Liver (tissue), 9 donors: ENCODE data around the gene CDT1. TPM values are rescaled to one million over a fixed set of nuclear protein-coding genes. Genes with fewer than 3 reads are reported as not detected.

Experiments
- DNase-seq: peaks from one replicate; pipeline ENCODE4 v3.0.0-alpha.2; 2017; ENCODE audit warnings: low spot score
- H3K27ac ChIP-seq, 2 donors: one replicate each; pipeline ENCODE4 v1.7.0; 2013; ENCODE audit warnings: inconsistent platforms in 2 of 2, low read length in 2 of 2, control low read depth in 1 of 2, low read depth in 1 of 2, mild to moderate bottlenecking in 1 of 2
- H3K27me3 ChIP-seq, 4 donors: one replicate each; pipeline versions ENCODE4 v1.6.1 to v1.7.0; 2013; ENCODE audit warnings: low read length in 3 of 4, inconsistent platforms in 1 of 4, mild to moderate bottlenecking in 1 of 4, moderate library complexity in 1 of 4; ENCODE audit not compliant: control insufficient read depth in 4 of 4, insufficient read depth in 4 of 4
- H3K36me3 ChIP-seq, 4 donors: one replicate each; pipeline versions ENCODE4 v1.6.1 to v1.7.0; 2013; ENCODE audit warnings: low read length in 3 of 4, mild to moderate bottlenecking in 3 of 4, low read depth in 1 of 4, moderate library complexity in 1 of 4; ENCODE audit not compliant: control insufficient read depth in 4 of 4, insufficient read depth in 3 of 4
- H3K4me1 ChIP-seq, 4 donors: one replicate each; pipeline versions ENCODE4 v1.6.1 to v1.7.0; 2013; ENCODE audit warnings: low read length in 3 of 4, mild to moderate bottlenecking in 3 of 4, moderate library complexity in 1 of 4; ENCODE audit not compliant: control insufficient read depth in 4 of 4, insufficient read depth in 4 of 4
- H3K4me3 ChIP-seq, 3 donors: one replicate each; pipeline versions ENCODE4 v1.6.1 to v1.7.0; 2013; ENCODE audit warnings: low read length in 3 of 3, control low read depth in 1 of 3, low read depth in 1 of 3, mild to moderate bottlenecking in 1 of 3
- H3K9ac ChIP-seq, 2 donors: one replicate each; pipeline ENCODE4 v1.7.0; 2013; ENCODE audit warnings: low read length in 2 of 2, mild to moderate bottlenecking in 2 of 2, moderate library complexity in 2 of 2, control low read depth in 1 of 2, low read depth in 1 of 2
- H3K9me3 ChIP-seq, 4 donors: one replicate each; pipeline versions ENCODE4 v1.6.1 to v1.7.0; 2013; ENCODE audit warnings: low read length in 3 of 4; ENCODE audit not compliant: control insufficient read depth in 4 of 4
- EGR1 ChIP-seq, 2 donors: IDR thresholded peaks; 2 replicates each; pipeline ENCODE4 v1.6.1; 2016 to 2018; ENCODE audit warnings: antibody characterized with exemption in 2 of 2, low read depth in 2 of 2
- FOXA1 ChIP-seq: IDR thresholded peaks from 2 replicates; pipeline ENCODE4 v1.6.1; 2016; ENCODE audit warnings: antibody characterized with exemption
- FOXA2 ChIP-seq: IDR thresholded peaks from 2 replicates; pipeline ENCODE4 v1.6.1; 2016; ENCODE audit warnings: antibody characterized with exemption
- GABPA ChIP-seq, 2 donors: IDR thresholded peaks in 1 of 2; conservative IDR thresholded peaks in 1 of 2; 2 replicates each; pipeline ENCODE4 v1.6.1; 2016; ENCODE audit warnings: antibody characterized with exemption in 2 of 2, mild to moderate bottlenecking in 1 of 2, moderate library complexity in 1 of 2
- HNF4A ChIP-seq, 2 donors: conservative IDR thresholded peaks; 2 replicates each; pipeline ENCODE4 v1.6.1; 2016; ENCODE audit warnings: antibody characterized with exemption in 2 of 2, mild to moderate bottlenecking in 2 of 2
- HNF4G ChIP-seq: IDR thresholded peaks from 2 replicates; pipeline ENCODE4 v1.6.1; 2016; ENCODE audit warnings: antibody characterized with exemption
- JUND ChIP-seq, 2 donors: IDR thresholded peaks; 2 replicates each; pipeline ENCODE4 v1.6.1; 2016; ENCODE audit warnings: antibody characterized with exemption in 2 of 2
- NR2F2 ChIP-seq: IDR thresholded peaks from 2 replicates; pipeline ENCODE4 v1.6.1; 2016; ENCODE audit warnings: antibody characterized with exemption
- RAD21 ChIP-seq, 2 donors: IDR thresholded peaks; 2 replicates each; pipeline ENCODE4 v1.6.1; 2016; ENCODE audit warnings: antibody characterized with exemption in 2 of 2, mild to moderate bottlenecking in 2 of 2
- RXRA ChIP-seq, 2 donors: IDR thresholded peaks; 2 replicates each; pipeline ENCODE4 v1.6.1; 2017 to 2018; ENCODE audit warnings: antibody characterized with exemption in 2 of 2, mild to moderate bottlenecking in 1 of 2
- SP1 ChIP-seq: IDR thresholded peaks from 2 replicates; pipeline ENCODE4 v1.6.1; 2018; ENCODE audit warnings: antibody characterized with exemption, mild to moderate bottlenecking
- TAF1 ChIP-seq: conservative IDR thresholded peaks from 2 replicates; pipeline ENCODE4 v1.6.1; 2016; ENCODE audit warnings: antibody characterized with exemption, mild to moderate bottlenecking
- YY1 ChIP-seq: IDR thresholded peaks from 2 replicates; pipeline ENCODE4 v1.6.1; 2016; ENCODE audit warnings: antibody characterized with exemption, mild to moderate bottlenecking
- WGBS: extraction: QIAGEN DNeasy Blood & Tissue Kit; methylation state at CpG from one replicate; pipeline ENCODE4 v1.1.7; 2013; 5-methylcytosine and 5-hydroxymethylcytosine counted together
- polyA plus RNA-seq, 2 donors: library from polyadenylated mRNA; stranded (reverse) in 1 of 2; unstranded in 1 of 2; fragments of 200-250 nt in 1 of 2; fragments of >200 nt in 1 of 2; fragmentation: Nextera tagmentation in 1 of 2; extraction: Ambion mirVana in 1 of 2; gene quantifications; one replicate each; pipeline versions ENCODE4 v1.2.1 to v1.2.3, GENCODE V29; 2013 to 2015
- total RNA-seq, 2 donors: library from RNA; depleted of rRNA; stranded (reverse); fragments of >200 nt; gene quantifications; one replicate each; pipeline ENCODE4 v1.2.3, GENCODE V29; 2014
- TF ChIP-seq, protein P1 (sequence below): fragments of 150-350 bp; IDR thresholded peaks from 2 replicates; pipeline ENCODE4 v1.5.1; 2017; ENCODE audit warnings: improper control_type of control experiment, low read depth, low read length; ENCODE audit not compliant: missing input control
- TF ChIP-seq, protein P2 (sequence below): IDR thresholded peaks from 2 replicates; pipeline ENCODE4 v1.6.1; 2016; ENCODE audit warnings: antibody characterized with exemption
- TF ChIP-seq, protein P3 (sequence below): IDR thresholded peaks from 2 replicates; pipeline ENCODE4 v1.6.1; 2016; ENCODE audit warnings: antibody characterized with exemption
- TF ChIP-seq, protein P4 (sequence below): IDR thresholded peaks from 2 replicates; pipeline ENCODE4 v1.6.1; 2016; ENCODE audit warnings: antibody characterized with exemption, mild to moderate bottlenecking
- TF ChIP-seq, protein P5 (sequence below): IDR thresholded peaks from 2 replicates; pipeline ENCODE4 v1.6.1; 2016; ENCODE audit warnings: antibody characterized with exemption
- donor health status: healthy.
- donor health status: healthy.
- donor health status: healthy.
- donor health status: healthy.
- donor health status: healthy.

The CDT1 gene
- total and polyA plus RNA-seq, 4 donors = 0.08 to 37.6 (median 0.93) TPM

DNA sequence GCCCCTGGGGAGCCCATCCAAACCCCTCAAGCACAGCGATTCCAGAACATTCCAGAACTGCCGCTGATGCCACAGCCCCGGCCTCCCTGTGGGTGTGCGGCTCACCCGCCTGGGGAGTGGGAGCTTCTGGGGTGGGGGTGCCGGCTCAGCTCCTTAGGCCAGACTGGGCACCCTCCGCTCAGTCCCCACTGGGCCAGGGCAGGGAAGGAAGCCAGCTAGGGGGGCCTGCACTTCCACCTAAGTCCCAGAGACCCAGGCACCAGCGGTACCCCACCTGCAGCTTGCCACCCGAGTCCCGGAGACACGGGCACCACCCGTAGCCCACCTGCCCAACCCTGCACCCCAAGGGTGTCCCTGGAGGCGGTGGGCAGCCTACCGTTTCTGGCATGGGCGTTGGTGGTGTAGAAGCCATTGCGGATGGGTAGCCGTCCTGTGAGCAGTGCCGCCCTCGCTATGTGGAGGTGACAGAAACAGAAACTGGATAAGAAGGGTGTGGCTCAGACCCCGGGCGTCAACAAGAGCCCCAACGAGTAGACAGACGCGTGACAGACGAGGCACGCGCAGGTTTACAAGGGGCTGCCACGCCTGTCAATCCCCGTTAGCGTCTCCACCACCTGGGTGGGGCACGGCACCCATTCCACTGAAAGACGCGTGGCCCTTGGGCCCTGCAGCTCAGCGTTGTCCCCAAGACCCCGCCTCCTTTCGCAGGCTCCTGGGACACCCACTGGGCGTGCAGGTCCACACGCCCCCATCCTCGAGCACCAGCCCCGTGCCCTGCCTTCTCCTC is 38.1 kb downstream of the CDT1 start:
- WGBS = 95% methylated on average over 40 of the region's 40 CpGs
- Histone ChIP-seq H3K27ac (no peak overlapping the region), H3K36me3 (peaks cover 0 to 26% (median 5%) of the 10 kb centered on the region in 4 donors), H3K27me3 (no peaks in the 10 kb centered on the region), H3K9ac (no peak overlapping the region), H3K4me3 (no peak overlapping the region), H3K9me3 (no peaks in the 10 kb centered on the region), H3K4me1 (no peaks in the 10 kb centered on the region)
- DNase-seq = no peak
- TF ChIP-seq, protein P1, sequence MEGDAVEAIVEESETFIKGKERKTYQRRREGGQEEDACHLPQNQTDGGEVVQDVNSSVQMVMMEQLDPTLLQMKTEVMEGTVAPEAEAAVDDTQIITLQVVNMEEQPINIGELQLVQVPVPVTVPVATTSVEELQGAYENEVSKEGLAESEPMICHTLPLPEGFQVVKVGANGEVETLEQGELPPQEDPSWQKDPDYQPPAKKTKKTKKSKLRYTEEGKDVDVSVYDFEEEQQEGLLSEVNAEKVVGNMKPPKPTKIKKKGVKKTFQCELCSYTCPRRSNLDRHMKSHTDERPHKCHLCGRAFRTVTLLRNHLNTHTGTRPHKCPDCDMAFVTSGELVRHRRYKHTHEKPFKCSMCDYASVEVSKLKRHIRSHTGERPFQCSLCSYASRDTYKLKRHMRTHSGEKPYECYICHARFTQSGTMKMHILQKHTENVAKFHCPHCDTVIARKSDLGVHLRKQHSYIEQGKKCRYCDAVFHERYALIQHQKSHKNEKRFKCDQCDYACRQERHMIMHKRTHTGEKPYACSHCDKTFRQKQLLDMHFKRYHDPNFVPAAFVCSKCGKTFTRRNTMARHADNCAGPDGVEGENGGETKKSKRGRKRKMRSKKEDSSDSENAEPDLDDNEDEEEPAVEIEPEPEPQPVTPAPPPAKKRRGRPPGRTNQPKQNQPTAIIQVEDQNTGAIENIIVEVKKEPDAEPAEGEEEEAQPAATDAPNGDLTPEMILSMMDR = no peak
- TF ChIP-seq SP1 = no peak
- no peak for TF ChIP-seq GABPA (IDR thresholded peaks at IDR 0.05 in 1 of 2, conservative IDR thresholded peaks at IDR 0.05 in 1 of 2)
- TF ChIP-seq HNF4G = no peak
- no peak for TF ChIP-seq TAF1
- no peak for TF ChIP-seq NR2F2
- TF ChIP-seq, protein P2, sequence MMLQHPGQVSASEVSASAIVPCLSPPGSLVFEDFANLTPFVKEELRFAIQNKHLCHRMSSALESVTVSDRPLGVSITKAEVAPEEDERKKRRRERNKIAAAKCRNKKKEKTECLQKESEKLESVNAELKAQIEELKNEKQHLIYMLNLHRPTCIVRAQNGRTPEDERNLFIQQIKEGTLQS = no peak
- no peak for TF ChIP-seq RAD21 (IDR thresholded peaks at IDR 0.05)

DNA sequence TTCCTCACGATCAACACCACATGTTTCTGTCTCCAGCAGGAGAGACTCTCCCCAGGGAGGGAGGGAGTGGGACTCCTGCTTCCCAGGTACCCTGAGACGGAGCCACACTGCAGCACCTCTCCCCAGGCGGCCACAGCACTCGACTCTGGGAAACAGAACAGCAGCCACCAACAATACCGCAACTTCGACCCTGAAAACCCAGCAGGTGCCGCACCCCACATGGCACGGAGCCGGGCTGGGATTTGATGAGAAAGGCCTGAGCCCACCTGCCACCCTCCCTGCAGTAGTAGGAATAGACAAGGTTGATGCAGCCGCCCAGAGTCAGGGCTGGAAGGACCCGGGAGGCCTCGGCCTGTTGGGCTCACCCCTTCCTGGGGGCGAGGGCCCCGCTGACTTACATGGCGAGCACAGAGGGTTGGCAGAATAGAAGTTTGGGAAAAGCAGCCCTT is 38.7 kb downstream of the CDT1 start:
- H3K36me3 ChIP-seq = peaks cover 0 to 26% (median 5%) of the 10 kb centered on the region in 4 donors
- no peaks in the 10 kb centered on the region for H3K9me3 ChIP-seq
- TF ChIP-seq, protein P2 = no peak
- TF ChIP-seq NR2F2 (no peak), FOXA2 (no peak), EGR1 (IDR thresholded peaks at IDR 0.05; ENCODE audit: low read depth in 2 of 2) (no peak), SP1 (no peak), TAF1 (no peak), HNF4G (no peak), YY1 (no peak), FOXA1 (no peak), RAD21 (IDR thresholded peaks at IDR 0.05) (no peak), RXRA (IDR thresholded peaks at IDR 0.05) (no peak), HNF4A (conservative IDR thresholded peaks at IDR 0.05) (no peak), JUND (IDR thresholded peaks at IDR 0.05) (no peak)
- TF ChIP-seq, protein P3, sequence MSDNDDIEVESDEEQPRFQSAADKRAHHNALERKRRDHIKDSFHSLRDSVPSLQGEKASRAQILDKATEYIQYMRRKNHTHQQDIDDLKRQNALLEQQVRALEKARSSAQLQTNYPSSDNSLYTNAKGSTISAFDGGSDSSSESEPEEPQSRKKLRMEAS = no peak
- TF ChIP-seq, protein P4, sequence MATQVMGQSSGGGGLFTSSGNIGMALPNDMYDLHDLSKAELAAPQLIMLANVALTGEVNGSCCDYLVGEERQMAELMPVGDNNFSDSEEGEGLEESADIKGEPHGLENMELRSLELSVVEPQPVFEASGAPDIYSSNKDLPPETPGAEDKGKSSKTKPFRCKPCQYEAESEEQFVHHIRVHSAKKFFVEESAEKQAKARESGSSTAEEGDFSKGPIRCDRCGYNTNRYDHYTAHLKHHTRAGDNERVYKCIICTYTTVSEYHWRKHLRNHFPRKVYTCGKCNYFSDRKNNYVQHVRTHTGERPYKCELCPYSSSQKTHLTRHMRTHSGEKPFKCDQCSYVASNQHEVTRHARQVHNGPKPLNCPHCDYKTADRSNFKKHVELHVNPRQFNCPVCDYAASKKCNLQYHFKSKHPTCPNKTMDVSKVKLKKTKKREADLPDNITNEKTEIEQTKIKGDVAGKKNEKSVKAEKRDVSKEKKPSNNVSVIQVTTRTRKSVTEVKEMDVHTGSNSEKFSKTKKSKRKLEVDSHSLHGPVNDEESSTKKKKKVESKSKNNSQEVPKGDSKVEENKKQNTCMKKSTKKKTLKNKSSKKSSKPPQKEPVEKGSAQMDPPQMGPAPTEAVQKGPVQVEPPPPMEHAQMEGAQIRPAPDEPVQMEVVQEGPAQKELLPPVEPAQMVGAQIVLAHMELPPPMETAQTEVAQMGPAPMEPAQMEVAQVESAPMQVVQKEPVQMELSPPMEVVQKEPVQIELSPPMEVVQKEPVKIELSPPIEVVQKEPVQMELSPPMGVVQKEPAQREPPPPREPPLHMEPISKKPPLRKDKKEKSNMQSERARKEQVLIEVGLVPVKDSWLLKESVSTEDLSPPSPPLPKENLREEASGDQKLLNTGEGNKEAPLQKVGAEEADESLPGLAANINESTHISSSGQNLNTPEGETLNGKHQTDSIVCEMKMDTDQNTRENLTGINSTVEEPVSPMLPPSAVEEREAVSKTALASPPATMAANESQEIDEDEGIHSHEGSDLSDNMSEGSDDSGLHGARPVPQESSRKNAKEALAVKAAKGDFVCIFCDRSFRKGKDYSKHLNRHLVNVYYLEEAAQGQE = no peak
- TF ChIP-seq, protein P1 = no peak
- TF ChIP-seq, protein P5, sequence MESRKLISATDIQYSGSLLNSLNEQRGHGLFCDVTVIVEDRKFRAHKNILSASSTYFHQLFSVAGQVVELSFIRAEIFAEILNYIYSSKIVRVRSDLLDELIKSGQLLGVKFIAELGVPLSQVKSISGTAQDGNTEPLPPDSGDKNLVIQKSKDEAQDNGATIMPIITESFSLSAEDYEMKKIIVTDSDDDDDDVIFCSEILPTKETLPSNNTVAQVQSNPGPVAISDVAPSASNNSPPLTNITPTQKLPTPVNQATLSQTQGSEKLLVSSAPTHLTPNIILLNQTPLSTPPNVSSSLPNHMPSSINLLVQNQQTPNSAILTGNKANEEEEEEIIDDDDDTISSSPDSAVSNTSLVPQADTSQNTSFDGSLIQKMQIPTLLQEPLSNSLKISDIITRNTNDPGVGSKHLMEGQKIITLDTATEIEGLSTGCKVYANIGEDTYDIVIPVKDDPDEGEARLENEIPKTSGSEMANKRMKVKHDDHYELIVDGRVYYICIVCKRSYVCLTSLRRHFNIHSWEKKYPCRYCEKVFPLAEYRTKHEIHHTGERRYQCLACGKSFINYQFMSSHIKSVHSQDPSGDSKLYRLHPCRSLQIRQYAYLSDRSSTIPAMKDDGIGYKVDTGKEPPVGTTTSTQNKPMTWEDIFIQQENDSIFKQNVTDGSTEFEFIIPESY = no peak
- WGBS = 98% methylated on average over 15 of the region's 15 CpGs
- no peak overlapping the region for H3K4me3 ChIP-seq
- H3K27me3 ChIP-seq = no peaks in the 10 kb centered on the region
- H3K9ac ChIP-seq = no peak overlapping the region
- H3K27ac ChIP-seq = no peak overlapping the region
- H3K4me1 ChIP-seq = no peaks in the 10 kb centered on the region
- no peak for DNase-seq
